ENCODE data around the gene AAGAB.

- TF ChIP-seq CTCF (IDR thresholded peaks at IDR 0.05 in 2 of 3, conservative IDR thresholded peaks at IDR 0.05 in 1 of 3; ENCODE audit: borderline replicate concordance in 1 of 3, insufficient read depth in 1 of 3, low read depth in 2 of 3, low read length in 2 of 3) (no peak), JUND (IDR thresholded peaks at IDR 0.05) (no peak), MAX (IDR thresholded peaks at IDR 0.05) (no peak), EZH2phosphoT487 (IDR thresholded peaks at IDR 0.05; ENCODE audit: borderline replicate concordance) (no peak), RAD21 (IDR thresholded peaks at IDR 0.05; ENCODE audit: low read depth) (no peak)
Measured at GRCh38 chr15:67266870-67267269, 12.4 kb upstream of the AAGAB start.

Data from HCT116 (cell line).